Spinal cord (tissue), 10 donors: ENCODE measurements around the gene SLC7A7. TPM values are rescaled to one million over a fixed set of nuclear protein-coding genes. Genes with fewer than 3 reads are reported as not detected.
"Not testable (repeated sequence)": the region's sequence is repeated elsewhere in the genome, so short reads cannot be mapped to it uniquely, and the experiment has no call there.

Source experiments
- DNase-seq, 6 donors: peaks; one replicate each; pipeline versions ENCODE4 v3.0.0 to v3.0.0-alpha.2; 2013 to 2015; ENCODE audit warnings: low spot score in 6 of 6, low read depth in 4 of 6
- H3K27ac ChIP-seq: one replicate; pipeline ENCODE4 v1.5.1; 2013; ENCODE audit warnings: low read depth, low read length, control low read depth
- H3K27me3 ChIP-seq: one replicate; pipeline ENCODE4 v1.6.1; 2013; ENCODE audit warnings: low read length; ENCODE audit not compliant: control insufficient read depth, insufficient read depth
- H3K36me3 ChIP-seq: one replicate; pipeline ENCODE4 v1.6.1; 2013; ENCODE audit warnings: low read length; ENCODE audit not compliant: control insufficient read depth, insufficient read depth
- H3K4me1 ChIP-seq: one replicate; pipeline ENCODE4 v1.6.1; 2013; ENCODE audit warnings: low read length; ENCODE audit not compliant: control insufficient read depth, insufficient read depth
- H3K4me3 ChIP-seq: one replicate; pipeline ENCODE4 v1.5.1; 2013; ENCODE audit warnings: low read depth, low read length, control low read depth
- H3K9me3 ChIP-seq: one replicate; pipeline ENCODE4 v1.6.1; 2013; ENCODE audit warnings: low read length; ENCODE audit not compliant: control insufficient read depth, insufficient read depth
- WGBS: methylation state at CpG from one replicate; pipeline ENCODE4 v1.1.5; 2013; ENCODE audit warnings: missing lambda C conversion rate; ENCODE audit not compliant: insufficient coverage; 5-methylcytosine and 5-hydroxymethylcytosine counted together
- polyA plus RNA-seq, 2 donors: library from polyadenylated mRNA; unstranded; fragments of 120-200 nt; gene quantifications; one replicate each; pipeline ENCODE4 v1.2.1, GENCODE V29; 2013; ENCODE audit not compliant: insufficient read length in 2 of 2
- total RNA-seq, 2 donors: library from RNA; depleted of rRNA in 1 of 2; stranded (reverse); fragments of 120-200 nt in 1 of 2; fragments of >200 nt in 1 of 2; gene quantifications; one replicate each; pipeline versions ENCODE4 v1.2.3 to v1.2.4, GENCODE V29; 2013 to 2014
- donor health status: healthy.

SLC7A7 gene
- total and polyA plus RNA-seq, 4 donors, result 8.5 to 11.5 (median 10.1) TPM

DNA sequence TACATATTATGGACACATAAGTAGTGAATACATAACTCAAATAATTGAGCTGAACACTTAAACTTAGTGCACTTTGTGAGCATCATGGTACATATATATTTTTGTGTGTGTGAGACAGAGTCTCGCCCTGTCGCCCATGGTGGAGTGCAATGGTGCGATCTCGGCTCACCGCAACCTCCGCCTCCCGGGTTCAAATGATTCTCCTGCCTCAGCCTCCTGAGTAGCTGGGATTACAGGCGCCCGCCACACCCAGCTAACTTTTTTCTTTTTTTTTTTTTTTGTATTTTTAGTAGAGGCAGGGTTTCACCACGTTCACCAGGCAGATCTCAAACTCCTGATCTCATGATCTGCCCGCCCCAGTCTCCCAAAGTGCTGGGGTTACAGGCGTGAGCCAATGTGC is 36.9 kb upstream of the SLC7A7 start:
- peaks cover 50% of the 10 kb centered on the region for H3K4me1 ChIP-seq
- not testable (repeated sequence) for H3K27ac ChIP-seq, DNase-seq, H3K27me3 ChIP-seq, H3K9me3 ChIP-seq, H3K4me3 ChIP-seq, H3K36me3 ChIP-seq
- no CpG with 5 or more reads among the region's 12 CpGs for WGBS

DNA sequence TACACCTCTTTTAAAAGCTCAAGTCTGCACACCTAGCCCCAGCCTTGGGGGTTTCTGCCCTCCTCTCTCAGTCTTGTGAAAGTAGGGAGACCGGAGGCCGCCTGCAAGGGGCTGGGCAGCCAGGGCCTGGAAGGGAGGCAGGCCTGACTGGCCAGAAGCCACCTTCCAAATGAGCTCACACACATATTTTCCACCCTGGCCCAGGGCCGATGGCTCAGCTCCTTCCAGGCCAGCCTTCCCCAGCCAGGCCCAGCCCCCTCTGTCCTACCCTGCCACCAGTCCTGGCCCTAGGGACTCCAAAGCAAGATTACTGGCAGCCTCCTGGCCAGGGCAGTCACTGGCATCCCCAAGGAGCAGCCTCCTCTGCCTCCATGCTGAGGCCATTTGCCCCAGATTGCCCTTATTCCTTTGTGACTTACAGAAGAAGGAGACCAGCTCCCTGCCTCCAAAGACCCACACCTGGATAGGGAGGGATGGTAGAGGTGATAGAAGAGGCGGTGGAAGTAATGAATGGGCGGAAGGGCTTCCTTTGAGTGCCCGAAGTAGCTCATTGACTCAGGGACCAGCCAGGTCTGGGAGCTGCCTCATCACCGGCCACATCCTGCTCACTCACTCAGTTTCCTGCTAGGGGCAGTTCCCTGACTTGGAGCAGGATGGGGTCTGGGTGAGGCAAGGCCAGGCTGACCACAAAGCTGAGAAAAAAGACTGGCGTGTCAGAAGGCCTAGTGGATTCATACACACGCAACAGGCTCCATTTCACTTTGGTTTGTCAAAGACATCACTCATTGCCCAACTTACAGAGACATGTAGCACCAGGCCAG is 35.9 kb upstream of the SLC7A7 start:
- H3K36me3 ChIP-seq, result peaks cover 8% of the 10 kb centered on the region
- H3K27me3 ChIP-seq, result no peaks in the 10 kb centered on the region
- no peak overlapping the region for H3K4me3 ChIP-seq
- peak overlapping the region; percentile 78 for H3K27ac ChIP-seq
- H3K4me1 ChIP-seq, result peaks cover 60% of the 10 kb centered on the region
- DNase-seq, result peak in 1 of 6 donors; percentile 89
- WGBS, result 83% methylated on average over 9 of the region's 9 CpGs
- H3K9me3 ChIP-seq, result no peaks in the 10 kb centered on the region

DNA sequence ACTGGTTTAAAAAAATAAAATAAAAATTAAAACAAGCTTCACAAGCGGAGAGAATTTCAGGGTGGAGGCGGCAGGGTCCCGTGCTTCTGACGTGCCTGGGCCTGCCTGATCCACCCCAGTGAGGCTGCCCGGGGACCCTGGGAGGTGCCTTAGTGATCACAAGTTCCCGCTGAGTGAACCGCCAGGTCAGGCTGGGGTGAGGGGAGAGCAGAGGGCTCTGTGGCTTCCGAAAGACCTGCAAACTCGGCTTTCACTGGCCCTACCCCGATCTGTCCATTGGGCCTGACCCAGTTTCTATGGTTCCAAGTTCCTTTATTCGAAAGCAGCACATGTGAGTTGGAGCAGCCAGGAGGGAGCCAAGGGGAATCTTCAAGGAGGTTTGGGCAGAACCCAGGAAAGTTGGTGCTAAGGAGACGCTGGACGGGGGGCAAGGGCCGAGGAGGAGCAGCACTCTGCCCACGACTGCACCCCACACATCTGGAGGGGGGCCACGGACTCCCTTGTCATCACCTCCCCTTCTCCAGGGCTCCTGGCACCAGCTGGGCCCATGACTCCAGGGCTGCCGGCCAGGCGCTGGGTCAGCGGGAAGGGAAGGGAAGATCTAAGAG is 34.1 kb upstream of the SLC7A7 start:
- peak overlapping the region; percentile 94 for H3K27ac ChIP-seq
- no peaks in the 10 kb centered on the region for H3K9me3 ChIP-seq
- H3K4me1 ChIP-seq, result peaks cover 64% of the 10 kb centered on the region
- peaks cover 27% of the 10 kb centered on the region for H3K36me3 ChIP-seq
- H3K4me3 ChIP-seq, result no peak overlapping the region
- H3K27me3 ChIP-seq, result no peaks in the 10 kb centered on the region
- DNase-seq, result peak in 1 of 6 donors; percentile 75
- 57% methylated on average over 10 of the region's 19 CpGs for WGBS

DNA sequence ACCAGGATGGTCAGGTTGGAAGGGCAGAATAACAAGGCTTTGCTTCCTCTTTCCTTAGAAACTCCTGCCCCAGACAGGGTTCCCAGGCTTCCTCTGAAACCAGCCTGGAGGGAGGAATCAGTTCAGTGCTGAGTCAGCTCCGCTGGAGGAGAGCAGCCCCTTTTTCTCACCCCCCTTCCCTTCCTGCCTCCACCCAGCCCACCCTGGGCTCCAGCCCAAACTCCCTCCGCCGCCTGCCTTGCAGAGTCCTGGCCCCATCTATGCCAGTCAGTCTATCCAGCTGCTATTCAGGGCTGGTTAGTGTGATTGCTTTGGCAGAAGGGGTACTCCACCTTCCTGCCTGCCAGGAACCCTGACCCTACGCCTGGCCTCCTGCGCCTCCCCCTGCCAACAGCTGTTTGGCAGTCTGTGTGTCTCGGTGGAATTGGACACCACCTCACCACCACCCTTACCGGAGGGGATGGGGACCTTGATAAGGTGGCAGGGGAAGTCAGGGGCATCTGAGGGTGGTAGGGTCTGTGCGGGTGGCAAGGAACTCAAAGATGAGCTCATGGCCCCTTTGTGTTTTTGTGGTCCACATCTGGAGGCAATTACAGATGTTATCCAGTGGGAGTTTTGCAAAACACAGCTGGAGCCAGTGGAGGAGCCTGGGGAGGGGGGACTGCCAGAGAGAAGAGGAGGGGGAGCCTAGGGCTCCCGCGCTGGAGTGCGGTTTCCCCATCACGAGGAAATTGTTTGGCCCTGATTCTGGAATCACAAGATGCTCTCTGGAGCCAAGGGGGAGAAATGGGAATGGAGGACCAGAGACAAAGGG is 33.3 kb upstream of the SLC7A7 start:
- peaks cover 32% of the 10 kb centered on the region for H3K36me3 ChIP-seq
- WGBS, result 33% methylated on average over 2 of the region's 12 CpGs
- peak overlapping the region; percentile 94 for H3K27ac ChIP-seq
- H3K9me3 ChIP-seq, result no peaks in the 10 kb centered on the region
- no peak overlapping the region for H3K4me3 ChIP-seq
- no peaks in the 10 kb centered on the region for H3K27me3 ChIP-seq
- peaks cover 64% of the 10 kb centered on the region for H3K4me1 ChIP-seq
- DNase-seq, result peak in 2 of 6 donors; percentile 60 to 93

DNA sequence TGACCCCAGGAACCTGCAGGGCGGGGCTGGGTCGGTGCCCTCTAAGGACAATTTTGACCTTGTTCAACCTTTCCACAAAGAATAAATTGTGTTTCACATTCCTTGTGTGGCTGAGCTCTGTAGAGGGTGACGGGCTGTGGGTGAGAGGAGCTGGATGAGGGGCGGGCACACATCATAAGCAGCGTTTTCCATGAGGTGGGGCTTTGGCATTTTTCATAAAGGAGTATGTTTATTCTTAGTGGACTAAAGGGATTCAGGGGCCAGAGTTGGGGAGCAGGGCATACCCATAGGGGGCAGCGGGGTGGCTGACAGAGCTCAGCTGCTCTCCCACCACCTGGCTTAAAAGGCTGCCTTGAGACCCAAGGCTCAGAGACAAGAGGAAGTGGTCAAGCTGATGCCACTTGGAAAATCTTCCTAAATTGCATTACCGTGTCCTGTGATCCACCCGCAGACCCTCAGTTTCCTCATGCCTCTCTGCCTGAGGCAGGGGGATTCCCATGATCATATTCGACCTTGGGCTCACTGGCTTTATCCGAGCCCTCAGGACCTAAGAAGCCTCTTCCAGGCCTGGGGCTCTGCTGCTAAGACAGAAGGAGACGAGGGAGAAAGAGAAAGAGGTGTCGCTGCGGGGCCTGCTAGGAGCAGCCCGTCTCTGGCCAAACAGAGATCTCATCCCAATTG is 32.6 kb upstream of the SLC7A7 start:
- Histone ChIP-seq H3K27me3 (no peaks in the 10 kb centered on the region), H3K4me1 (peaks cover 57% of the 10 kb centered on the region), H3K9me3 (no peaks in the 10 kb centered on the region), H3K27ac (peak overlapping the region; percentile 94), H3K4me3 (no peak overlapping the region), H3K36me3 (peaks cover 38% of the 10 kb centered on the region)
- peak in 1 of 6 donors; percentile 25 for DNase-seq
- 84% methylated on average over 8 of the region's 14 CpGs for WGBS

DNA sequence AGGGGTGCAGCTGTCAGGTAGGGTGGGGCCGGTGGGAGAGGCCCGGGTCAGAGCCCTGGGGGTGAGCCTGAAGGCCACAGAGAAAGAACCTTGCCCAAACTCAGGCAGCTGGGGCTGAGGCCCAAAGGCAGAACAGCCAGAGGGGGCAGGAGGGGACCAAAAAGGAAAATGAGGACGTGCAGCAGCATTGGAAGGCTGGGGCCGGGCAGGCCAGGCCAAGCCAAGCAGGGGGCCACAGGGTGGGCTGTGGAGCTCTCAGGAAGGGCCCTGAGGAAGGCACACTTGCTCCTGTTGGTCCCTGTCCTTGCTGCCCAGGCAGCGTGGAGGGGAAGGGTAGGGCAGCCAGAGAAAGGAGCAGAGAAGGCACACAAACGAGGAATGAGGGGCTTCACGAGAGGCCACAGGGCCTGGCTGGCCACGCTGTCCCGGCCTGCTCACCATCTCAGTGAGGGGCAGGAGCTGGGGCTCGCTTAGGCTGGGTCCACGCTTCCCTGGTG is 31.6 kb upstream of the SLC7A7 start:
- Histone ChIP-seq H3K9me3 (no peaks in the 10 kb centered on the region), H3K4me3 (no peak overlapping the region), H3K27me3 (no peaks in the 10 kb centered on the region), H3K27ac (peak overlapping the region; percentile 86), H3K4me1 (peaks cover 54% of the 10 kb centered on the region), H3K36me3 (peaks cover 42% of the 10 kb centered on the region)
- DNase-seq, result no peak
- 88% methylated on average over 11 of the region's 11 CpGs for WGBS

DNA sequence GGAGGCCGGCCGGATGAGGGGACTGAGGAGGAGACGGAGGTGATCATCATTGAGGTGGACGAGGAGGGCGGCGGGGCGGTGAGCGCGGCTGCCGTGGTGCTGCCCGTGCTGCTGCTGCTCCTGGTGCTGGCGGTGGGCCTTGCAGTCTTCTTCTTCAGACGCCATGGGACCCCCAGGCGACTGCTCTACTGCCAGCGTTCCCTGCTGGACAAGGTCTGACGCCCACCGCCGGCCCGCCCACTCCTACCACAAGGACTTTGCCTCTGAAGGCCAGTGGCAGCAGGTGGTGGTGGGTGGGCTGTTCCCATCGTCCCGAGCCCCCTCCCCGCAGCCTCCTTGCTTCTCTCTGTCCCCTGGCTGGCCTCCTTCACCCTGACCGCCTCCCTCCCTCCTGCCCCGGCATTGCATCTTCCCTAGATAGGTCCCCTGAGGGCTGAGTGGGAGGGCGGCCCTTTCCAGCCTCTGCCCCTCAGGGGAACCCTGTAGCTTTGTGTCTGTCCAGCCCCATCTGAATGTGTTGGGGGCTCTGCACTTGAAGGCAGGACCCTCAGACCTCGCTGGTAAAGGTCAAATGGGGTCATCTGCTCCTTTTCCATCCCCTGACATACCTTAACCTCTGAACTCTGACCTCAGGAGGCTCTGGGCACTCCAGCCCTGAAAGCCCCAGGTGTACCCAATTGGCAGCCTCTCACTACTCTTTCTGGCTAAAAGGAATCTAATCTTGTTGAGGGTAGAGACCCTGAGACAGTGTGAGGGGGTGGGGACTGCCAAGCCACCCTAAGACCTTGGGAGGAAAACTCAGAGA is 30.8 kb upstream of the SLC7A7 start:
- Histone ChIP-seq H3K9me3 (no peaks in the 10 kb centered on the region), H3K4me3 (no peak overlapping the region), H3K4me1 (peaks cover 48% of the 10 kb centered on the region), H3K27ac (peak overlapping the region; percentile 86), H3K36me3 (peaks cover 49% of the 10 kb centered on the region), H3K27me3 (no peaks in the 10 kb centered on the region)
- no peak for DNase-seq
- WGBS, result 88% methylated on average over 25 of the region's 26 CpGs

DNA sequence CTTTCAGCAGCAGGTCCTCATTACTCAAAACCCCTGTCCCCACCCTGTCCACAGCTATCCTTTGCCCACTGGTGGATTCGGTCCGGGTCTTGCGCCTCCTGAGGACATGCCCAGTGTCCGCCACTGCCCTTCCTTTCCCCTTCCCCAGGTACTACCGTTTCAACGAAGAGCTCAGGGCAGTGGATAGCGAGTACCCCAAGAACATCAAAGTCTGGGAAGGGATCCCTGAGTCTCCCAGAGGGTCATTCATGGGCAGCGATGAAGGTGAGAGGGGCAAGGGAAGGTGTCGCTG is 29.8 kb upstream of the SLC7A7 start:
- peaks cover 52% of the 10 kb centered on the region for H3K36me3 ChIP-seq
- H3K27me3 ChIP-seq, result no peaks in the 10 kb centered on the region
- no peak for DNase-seq
- WGBS, result 90% methylated on average over 9 of the region's 9 CpGs
- no peak overlapping the region for H3K27ac ChIP-seq
- H3K4me3 ChIP-seq, result no peak overlapping the region
- H3K4me1 ChIP-seq, result peaks cover 40% of the 10 kb centered on the region
- no peaks in the 10 kb centered on the region for H3K9me3 ChIP-seq
